Measurements from ENCODE around the gene GKN1. TPM values are rescaled to one million over a fixed set of nuclear protein-coding genes. Genes with fewer than 3 reads are reported as not detected.
A peak's percentile ranks its signal among the peaks of the same experiment; 100 is the strongest.

GKN1 gene
- total RNA-seq, 2 donors from 2014 or later, result not detected

- Histone ChIP-seq H3K4me1 (no peaks in the 10 kb centered on the region), H3K4me3 (no peak overlapping the region), H3K9me3 (no peaks in the 10 kb centered on the region), H3K36me3 (replicated peaks in 1 of 2; ENCODE audit: insufficient read depth in 1 of 2, low read depth in 2 of 2) (no peaks in the 10 kb centered on the region), H3K27me3 (no peaks in the 10 kb centered on the region), H3K27ac (no peak overlapping the region)
- no peak for TF ChIP-seq POLR2A (IDR thresholded peaks at IDR 0.05)
- TF ChIP-seq, protein P1, sequence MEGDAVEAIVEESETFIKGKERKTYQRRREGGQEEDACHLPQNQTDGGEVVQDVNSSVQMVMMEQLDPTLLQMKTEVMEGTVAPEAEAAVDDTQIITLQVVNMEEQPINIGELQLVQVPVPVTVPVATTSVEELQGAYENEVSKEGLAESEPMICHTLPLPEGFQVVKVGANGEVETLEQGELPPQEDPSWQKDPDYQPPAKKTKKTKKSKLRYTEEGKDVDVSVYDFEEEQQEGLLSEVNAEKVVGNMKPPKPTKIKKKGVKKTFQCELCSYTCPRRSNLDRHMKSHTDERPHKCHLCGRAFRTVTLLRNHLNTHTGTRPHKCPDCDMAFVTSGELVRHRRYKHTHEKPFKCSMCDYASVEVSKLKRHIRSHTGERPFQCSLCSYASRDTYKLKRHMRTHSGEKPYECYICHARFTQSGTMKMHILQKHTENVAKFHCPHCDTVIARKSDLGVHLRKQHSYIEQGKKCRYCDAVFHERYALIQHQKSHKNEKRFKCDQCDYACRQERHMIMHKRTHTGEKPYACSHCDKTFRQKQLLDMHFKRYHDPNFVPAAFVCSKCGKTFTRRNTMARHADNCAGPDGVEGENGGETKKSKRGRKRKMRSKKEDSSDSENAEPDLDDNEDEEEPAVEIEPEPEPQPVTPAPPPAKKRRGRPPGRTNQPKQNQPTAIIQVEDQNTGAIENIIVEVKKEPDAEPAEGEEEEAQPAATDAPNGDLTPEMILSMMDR (IDR thresholded peaks at IDR 0.05), result no peak
- intact Hi-C loops (cut with DNase I), result no loop called here
- no peak for DNase-seq
- peak; percentile 50 for ATAC-seq
Observed at GRCh38 chr2:69007169-69007568, 32.7 kb downstream of the GKN1 start.

DNA sequence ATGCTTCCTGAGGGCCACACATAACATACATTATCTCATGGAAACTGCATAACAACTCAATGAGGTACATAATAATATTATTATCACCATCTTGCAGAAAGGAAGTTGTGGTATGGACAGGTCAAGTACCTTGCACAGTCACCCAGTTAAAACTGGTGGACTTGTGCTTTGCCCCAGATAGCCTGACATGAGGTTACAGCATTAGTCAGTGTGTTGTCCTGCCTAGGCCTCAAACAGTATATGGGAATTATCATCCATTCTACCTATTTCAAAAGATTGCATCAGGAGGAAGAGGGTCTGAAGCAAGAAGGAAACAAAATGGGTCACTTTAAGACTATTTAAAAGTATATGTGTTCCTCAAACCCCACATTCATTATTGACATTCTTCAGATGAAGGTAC is 33.2 kb downstream of the GKN1 start:
- Histone ChIP-seq H3K9me3 (no peaks in the 10 kb centered on the region), H3K4me1 (no peaks in the 10 kb centered on the region), H3K36me3 (replicated peaks in 1 of 2; ENCODE audit: insufficient read depth in 1 of 2, low read depth in 2 of 2) (no peaks in the 10 kb centered on the region), H3K27me3 (no peaks in the 10 kb centered on the region), H3K4me3 (no peak overlapping the region), H3K27ac (no peak overlapping the region)
- TF ChIP-seq, protein P1 (IDR thresholded peaks at IDR 0.05), result no peak
- no peak for TF ChIP-seq POLR2A (IDR thresholded peaks at IDR 0.05)
- ATAC-seq, result no peak
- intact Hi-C loops (cut with DNase I), result no loop called here
- no peak for DNase-seq

GRCh38 chr2:69010437-69011194 is 36.2 kb downstream of the GKN1 start:
- TF ChIP-seq, protein P1 (IDR thresholded peaks at IDR 0.05), result no peak
- no peak for TF ChIP-seq POLR2A (IDR thresholded peaks at IDR 0.05)
- intact Hi-C loops (cut with DNase I), result no loop called here
- Histone ChIP-seq H3K36me3 (replicated peaks in 1 of 2; ENCODE audit: insufficient read depth in 1 of 2, low read depth in 2 of 2) (no peaks in the 10 kb centered on the region), H3K9me3 (no peaks in the 10 kb centered on the region), H3K27ac (no peak overlapping the region), H3K4me3 (no peak overlapping the region), H3K27me3 (peaks cover 0 to 13% of the 10 kb centered on the region in 2 donors), H3K4me1 (peaks cover 10% of the 10 kb centered on the region)
- DNase-seq, result no peak
- no peak for ATAC-seq
- 55 to 67% methylated on average over 8 of the region's 8 CpGs for WGBS, 2 donors

DNA sequence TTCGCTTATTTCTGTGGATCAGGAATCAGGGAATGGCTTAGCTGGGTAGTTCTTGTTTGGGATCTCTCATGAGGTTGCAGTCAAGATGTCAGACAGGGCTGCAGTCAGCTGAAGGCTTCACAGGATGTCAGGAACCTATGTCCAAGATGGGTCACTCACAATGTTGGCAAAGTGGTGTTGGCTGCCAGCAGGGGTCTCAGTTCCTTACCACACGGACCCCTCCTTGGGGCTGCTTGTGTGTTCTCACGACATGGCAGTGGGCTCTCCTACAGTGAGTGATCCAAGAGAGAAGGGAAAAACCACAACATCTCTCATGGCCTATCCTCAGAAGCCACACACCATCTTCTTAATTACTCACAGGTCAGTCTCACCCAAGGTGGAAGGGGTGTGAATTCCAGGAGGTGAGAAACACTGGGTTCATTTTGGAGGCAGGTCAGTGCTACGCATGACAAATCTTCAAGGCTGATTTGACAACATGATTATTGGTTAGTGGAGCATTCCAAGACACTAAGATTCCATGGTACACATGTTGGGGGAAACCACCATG is 37.2 kb downstream of the GKN1 start:
- 45 to 67% methylated on average over 4 of the region's 4 CpGs for WGBS, 2 donors
- TF ChIP-seq, protein P1 (IDR thresholded peaks at IDR 0.05), result no peak
- no peak for TF ChIP-seq POLR2A (IDR thresholded peaks at IDR 0.05)
- DNase-seq, result no peak
- H3K27ac ChIP-seq, result no peak overlapping the region
- no peak for ATAC-seq
- no peaks in the 10 kb centered on the region for H3K36me3 ChIP-seq (replicated peaks in 1 of 2; ENCODE audit: insufficient read depth in 1 of 2, low read depth in 2 of 2)
- no peak overlapping the region for H3K4me3 ChIP-seq
- H3K9me3 ChIP-seq, result no peaks in the 10 kb centered on the region
- peaks cover 0 to 13% of the 10 kb centered on the region in 2 donors for H3K27me3 ChIP-seq
- H3K4me1 ChIP-seq, result peaks cover 10% of the 10 kb centered on the region
- intact Hi-C loops (cut with DNase I), result no loop called here

Data from body of pancreas (tissue), 4 donors.